Endodermal cell (in vitro differentiated cells): Measurements from ENCODE around the gene NUDT8. TPM values are rescaled to one million over a fixed set of nuclear protein-coding genes. Genes with fewer than 3 reads are reported as not detected.

Experiments used
- DNase-seq: peaks from one replicate; pipeline ENCODE4 v3.0.0-alpha.2; 2017
- H3K27ac ChIP-seq: 2 replicates; pipeline ENCODE4 v1.5.1; 2013; ENCODE audit warnings: mild to moderate bottlenecking, low read depth, low read length, moderate library complexity
- H3K27me3 ChIP-seq: 2 replicates; pipeline ENCODE4 v1.6.1; 2013; ENCODE audit warnings: mild to moderate bottlenecking, low read length, moderate library complexity; ENCODE audit not compliant: insufficient read depth, control insufficient read depth, poor library complexity, severe bottlenecking
- H3K36me3 ChIP-seq: 2 replicates; pipeline ENCODE4 v1.7.0; 2013; ENCODE audit warnings: mild to moderate bottlenecking, low read length, moderate library complexity; ENCODE audit not compliant: control insufficient read depth, insufficient read depth
- H3K4me1 ChIP-seq: one replicate; pipeline ENCODE4 v1.7.0; 2013; ENCODE audit warnings: low read length; ENCODE audit not compliant: control insufficient read depth, insufficient read depth
- H3K4me3 ChIP-seq: 2 replicates; pipeline ENCODE4 v1.5.1; 2013; ENCODE audit warnings: mild to moderate bottlenecking, low read length, moderate library complexity
- H3K9ac ChIP-seq: 2 replicates; pipeline ENCODE4 v1.6.1; 2013; ENCODE audit warnings: mild to moderate bottlenecking, low read length, moderate library complexity; ENCODE audit not compliant: poor library complexity, severe bottlenecking; ENCODE audit errors: extremely low read depth
- H3K9me3 ChIP-seq: 2 replicates; pipeline ENCODE4 v1.6.1; 2013; ENCODE audit warnings: mild to moderate bottlenecking, low read length, moderate library complexity; ENCODE audit not compliant: control insufficient read depth
- H3K27ac Mint-ChIP-seq: 2 replicates; pipeline ENCODE4 v1.8.0; 2020; ENCODE audit warnings: mixed read lengths
- H3K27me3 Mint-ChIP-seq: 2 replicates; pipeline ENCODE4 v1.8.0; 2021; ENCODE audit warnings: mild to moderate bottlenecking, mixed read lengths; ENCODE audit not compliant: insufficient read depth
- H3K36me3 Mint-ChIP-seq: 2 replicates; pipeline ENCODE4 v1.8.0; 2020; ENCODE audit warnings: low read depth, mixed read lengths
- H3K4me1 Mint-ChIP-seq: 2 replicates; pipeline ENCODE4 v1.8.0; 2020; ENCODE audit warnings: mixed read lengths
- H3K4me3 Mint-ChIP-seq: 2 replicates; pipeline ENCODE4 v1.8.0; 2020; ENCODE audit warnings: mild to moderate bottlenecking, moderate library complexity, mixed read lengths
- H3K9me3 Mint-ChIP-seq: 2 replicates; pipeline ENCODE4 v1.8.0; 2020; ENCODE audit warnings: mild to moderate bottlenecking, mixed read lengths
- CTCF ChIP-seq: fragments of 200-600 bp; sonication (generic); conservative IDR thresholded peaks from 2 replicates; pipeline ENCODE4 v1.5.0; 2021; ENCODE audit warnings: antibody characterized with exemption, mild to moderate bottlenecking
- WGBS, 2 experiments: methylation state at CpG; one replicate each; pipeline versions ENCODE4 v1.1.5 to v1.1.7; 2013; ENCODE audit warnings: missing lambda C conversion rate in 2 of 2, mixed read lengths in 1 of 2; ENCODE audit not compliant: insufficient coverage in 1 of 2, insufficient read length in 1 of 2; 5-methylcytosine and 5-hydroxymethylcytosine counted together
- total RNA-seq, 2 donors: library from RNA; stranded (reverse); fragmentation: NEBNext Ultra II Directional in 1 of 2; extraction: Animal tissue kit (Norgen Biotek cat#: 25700) in 1 of 2; gene quantifications; 2 replicates in 1 of 2; 3 replicates in 1 of 2; pipeline ENCODE4 v1.2.1, GENCODE V29; 2021

Gene NUDT8
- total RNA-seq, 2 donors from 2014 or later, result 9.5 to 13.1 TPM

- Histone ChIP-seq H3K27ac (no peak overlapping the region), H3K27me3 (no peaks in the 10 kb centered on the region), H3K9me3 (no peaks in the 10 kb centered on the region), H3K4me3 (peak overlapping the region; percentile 92), H3K36me3 (peaks cover 40% of the 10 kb centered on the region), H3K9ac (no peak overlapping the region), H3K4me1 (no peaks in the 10 kb centered on the region)
- no peak for DNase-seq
- no peak overlapping the region for H3K27ac Mint-ChIP-seq
- peaks cover 28% of the 10 kb centered on the region for H3K4me1 Mint-ChIP-seq
- H3K27me3 Mint-ChIP-seq, result no peaks in the 10 kb centered on the region
- peaks cover 3% of the 10 kb centered on the region for H3K9me3 Mint-ChIP-seq
- peak overlapping the region; percentile 86 for H3K4me3 Mint-ChIP-seq
- no peak for TF ChIP-seq CTCF
- peaks cover 49% of the 10 kb centered on the region for H3K36me3 Mint-ChIP-seq
- WGBS, 2 experiments, result 95 to 100% methylated on average over 4 to 5 of the region's 5 CpGs
These were observed 43.0 kb downstream of the NUDT8 start for GRCh38 chr11:67586568-67587250.

- Histone ChIP-seq H3K27me3 (no peaks in the 10 kb centered on the region), H3K9ac (no peak overlapping the region), H3K36me3 (peaks cover 40% of the 10 kb centered on the region), H3K9me3 (no peaks in the 10 kb centered on the region), H3K4me3 (peak overlapping the region; percentile 92), H3K27ac (no peak overlapping the region), H3K4me1 (no peaks in the 10 kb centered on the region)
- Mint-ChIP-seq H3K36me3 (peaks cover 49% of the 10 kb centered on the region), H3K9me3 (peaks cover 3% of the 10 kb centered on the region), H3K27me3 (no peaks in the 10 kb centered on the region), H3K4me1 (peaks cover 36% of the 10 kb centered on the region), H3K4me3 (peak overlapping the region; percentile 86), H3K27ac (peak overlapping the region; percentile 92)
- DNase-seq, result no peak
- TF ChIP-seq CTCF, result no peak
- 89 to 100% methylated on average over 1 to 4 of the region's 4 CpGs for WGBS, 2 experiments
These were observed 43.8 kb downstream of the NUDT8 start for GRCh38 chr11:67585911-67586310.

- peak overlapping the region; percentile 86 for H3K4me3 Mint-ChIP-seq
- TF ChIP-seq CTCF, result peak; percentile 22
- H3K9me3 Mint-ChIP-seq, result peaks cover 3% of the 10 kb centered on the region
- Histone ChIP-seq H3K27ac (no peak overlapping the region), H3K4me3 (peak overlapping the region; percentile 92), H3K9me3 (no peaks in the 10 kb centered on the region), H3K27me3 (no peaks in the 10 kb centered on the region), H3K36me3 (peaks cover 40% of the 10 kb centered on the region), H3K9ac (peak overlapping the region; percentile 92), H3K4me1 (no peaks in the 10 kb centered on the region)
- no peaks in the 10 kb centered on the region for H3K27me3 Mint-ChIP-seq
- no peak for DNase-seq
- WGBS, 2 experiments, result 86 to 92% methylated on average over 12 to 21 of the region's 21 CpGs
- H3K4me1 Mint-ChIP-seq, result peaks cover 41% of the 10 kb centered on the region
- H3K36me3 Mint-ChIP-seq, result peaks cover 49% of the 10 kb centered on the region
- peak overlapping the region; percentile 92 for H3K27ac Mint-ChIP-seq
These were observed 44.6 kb downstream of the NUDT8 start for GRCh38 chr11:67584881-67585873.
